Activated CD4-positive, alpha-beta T cell treated with anti-CD3 and anti-CD28 coated beads, Interleukin-2, amount 50 U/mL, for 16 hours (primary cell): Measurements from ENCODE around the gene AFF3.
"Not testable (repeated sequence)": the region's sequence is repeated elsewhere in the genome, so short reads cannot be mapped to it uniquely, and the experiment has no call there.

Source experiments
- DNase-seq: peaks from one replicate; pipeline ENCODE4 v3.0.0-alpha.2; 2020

Gene AFF3

DNA sequence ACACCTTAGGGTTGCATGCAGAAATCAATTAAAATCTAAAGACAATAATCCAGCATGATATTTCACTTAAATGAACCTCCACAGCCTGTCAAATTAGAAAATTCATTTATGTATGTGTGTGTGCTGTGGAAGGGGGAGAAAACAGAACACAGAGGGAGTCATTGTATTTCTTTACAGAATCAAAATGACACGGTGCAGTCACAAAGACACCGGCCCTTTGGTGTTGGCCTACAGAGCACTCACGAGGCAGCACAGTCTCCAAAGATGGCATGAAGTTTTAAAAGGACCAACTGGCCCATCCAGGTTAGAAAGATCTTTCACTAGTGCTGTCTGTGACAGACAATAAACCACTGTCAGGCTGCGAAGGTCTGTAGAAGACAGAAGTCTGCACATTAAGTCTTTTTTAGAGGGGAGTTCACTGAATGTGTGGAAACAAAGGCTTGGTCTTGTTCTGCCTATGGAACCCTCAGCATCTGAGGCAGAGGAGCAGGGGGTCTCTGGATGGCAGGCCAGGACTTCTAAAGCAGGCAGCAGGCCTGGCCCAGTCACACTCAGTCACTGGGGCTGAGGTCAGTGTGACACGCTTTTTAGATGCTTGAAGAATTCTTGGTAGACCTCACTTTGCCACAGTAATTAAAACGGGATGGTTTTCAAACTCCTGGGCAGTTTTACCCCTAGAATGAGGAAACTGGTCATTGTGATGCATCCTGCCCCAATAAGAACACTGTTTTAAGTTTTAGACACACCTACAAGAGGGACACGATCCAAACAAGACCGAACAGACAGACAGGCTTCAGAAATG is 184.9 kb downstream of the AFF3 start:
- no peak for DNase-seq

DNA sequence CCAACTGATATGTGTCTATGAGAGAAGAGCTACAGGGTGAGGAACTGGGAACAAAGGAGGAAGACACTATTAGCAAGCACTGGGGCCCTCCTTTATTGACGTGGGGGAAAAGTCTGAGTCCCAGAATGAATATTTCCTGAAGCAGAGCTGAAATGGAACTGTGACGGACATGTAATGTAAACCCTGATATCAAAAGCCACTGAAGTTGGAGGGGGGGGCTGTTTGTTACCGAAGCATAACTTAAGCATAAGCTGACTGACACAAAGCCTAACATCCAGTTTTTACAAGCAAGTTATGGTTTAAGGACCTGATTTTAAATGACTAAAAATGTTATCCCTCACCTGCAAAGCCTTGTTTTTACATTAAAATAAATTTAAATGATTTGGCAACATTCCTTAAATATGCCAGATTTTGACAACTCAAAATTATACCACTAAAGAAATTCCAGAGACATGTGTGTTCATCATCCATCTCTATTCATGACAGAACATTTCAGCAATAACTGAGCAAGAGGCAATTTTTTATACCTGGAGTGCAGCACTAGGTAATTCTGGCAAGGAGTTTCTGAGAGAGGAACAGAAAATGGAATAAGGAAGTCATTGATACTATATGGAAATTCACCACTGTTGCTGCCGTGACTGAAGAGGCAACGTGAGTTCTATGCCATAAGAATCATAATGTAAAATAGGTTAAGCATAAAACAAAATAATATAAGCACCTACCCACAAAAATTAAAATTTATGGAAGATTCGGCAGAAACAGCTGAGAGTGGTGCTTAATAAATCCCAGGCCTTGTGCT is 186.0 kb downstream of the AFF3 start:
- no peak for DNase-seq

- DNase-seq, result no peak
These were observed 188.6 kb downstream of the AFF3 start for GRCh38 chr2:99953750-99954149.

GRCh38 chr2:99949963-99950362 is 192.4 kb downstream of the AFF3 start:
- no peak for DNase-seq

GRCh38 chr2:99949530-99949929 is 192.9 kb downstream of the AFF3 start:
- DNase-seq, result no peak

GRCh38 chr2:99948010-99948409 is 194.4 kb downstream of the AFF3 start:
- DNase-seq, result no peak

GRCh38 chr2:99947366-99947765 is 195.0 kb downstream of the AFF3 start:
- not testable (repeated sequence) for DNase-seq

DNA sequence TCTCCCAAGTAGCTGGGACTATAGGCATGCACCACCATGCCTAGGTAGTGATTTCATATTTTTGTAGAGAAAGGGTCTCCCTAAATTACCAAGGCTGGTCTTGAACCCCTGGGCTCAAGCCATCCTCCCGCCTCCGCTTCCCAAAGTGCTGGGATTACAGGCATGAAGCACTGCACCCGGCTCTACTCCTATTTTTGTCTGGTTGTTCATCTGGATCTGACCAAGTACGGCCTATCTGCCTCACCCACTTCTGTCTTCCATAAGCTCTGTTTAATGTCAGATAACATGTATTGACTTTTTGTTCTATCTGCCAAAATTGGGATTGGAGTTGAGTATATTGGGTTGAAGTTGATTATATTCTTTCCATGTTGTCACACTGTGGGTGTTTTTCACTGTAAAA is 198.4 kb downstream of the AFF3 start:
- no peak for DNase-seq

DNA sequence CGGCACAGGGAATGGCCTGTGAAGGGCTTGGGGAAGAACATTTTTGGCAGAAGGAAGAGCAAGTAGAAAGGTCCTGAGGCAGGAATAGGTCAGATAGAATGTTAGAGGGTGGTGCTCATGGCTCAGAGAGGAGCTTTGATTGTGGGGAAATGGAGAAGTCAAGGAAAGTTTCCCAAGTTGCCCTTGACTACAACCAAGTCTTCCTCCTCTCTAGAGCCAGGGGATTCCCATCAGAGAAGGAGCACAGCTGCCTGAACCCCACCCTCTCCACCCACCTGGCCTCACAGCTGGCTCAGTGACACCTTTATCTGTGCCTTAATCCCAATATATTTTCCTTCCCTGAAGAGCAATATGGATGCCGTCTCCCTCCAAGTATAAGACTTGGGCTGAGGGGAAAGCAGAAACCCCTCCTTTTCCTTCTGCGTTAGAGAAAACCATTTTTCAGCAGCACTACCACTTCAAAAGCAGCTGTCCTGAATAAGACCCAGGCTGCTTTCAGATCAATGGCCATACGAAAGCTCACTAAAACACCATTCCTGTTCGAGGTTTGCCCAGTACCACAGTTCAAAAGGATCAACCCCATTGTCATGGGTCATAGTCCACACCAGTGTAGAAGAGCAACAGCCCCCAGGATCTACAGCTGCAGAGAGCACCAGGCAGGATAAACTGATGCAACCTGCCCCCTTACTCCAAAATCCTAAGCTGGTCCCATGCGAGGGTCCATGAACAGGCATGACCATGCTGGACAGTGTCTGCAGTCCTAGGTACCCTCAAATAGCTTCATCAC is 199.6 kb downstream of the AFF3 start:
- DNase-seq, result no peak

GRCh38 chr2:99940963-99941362 is 201.4 kb downstream of the AFF3 start:
- DNase-seq, result no peak

DNA sequence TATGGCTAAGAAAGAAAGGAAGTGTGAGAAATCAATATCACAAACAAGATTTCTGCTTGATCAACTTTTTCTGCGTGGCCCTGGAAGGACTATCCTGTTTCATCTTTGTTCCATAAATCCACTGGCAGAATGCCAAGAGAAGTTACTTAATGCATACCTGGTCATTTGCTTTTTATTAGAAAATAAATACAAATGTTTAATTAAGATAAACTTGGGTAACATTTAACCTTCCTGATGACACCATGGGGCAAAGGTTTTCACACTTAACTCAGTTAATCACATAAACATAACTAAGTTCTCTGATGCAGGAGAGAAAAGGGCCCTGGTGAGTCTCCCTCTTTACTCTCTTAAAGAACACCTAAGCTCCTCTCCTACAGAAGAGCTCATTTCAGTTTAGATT is 203.3 kb downstream of the AFF3 start:
- DNase-seq, result no peak

- DNase-seq, result no peak
These were observed 204.1 kb downstream of the AFF3 start for GRCh38 chr2:99938250-99938649.

DNA sequence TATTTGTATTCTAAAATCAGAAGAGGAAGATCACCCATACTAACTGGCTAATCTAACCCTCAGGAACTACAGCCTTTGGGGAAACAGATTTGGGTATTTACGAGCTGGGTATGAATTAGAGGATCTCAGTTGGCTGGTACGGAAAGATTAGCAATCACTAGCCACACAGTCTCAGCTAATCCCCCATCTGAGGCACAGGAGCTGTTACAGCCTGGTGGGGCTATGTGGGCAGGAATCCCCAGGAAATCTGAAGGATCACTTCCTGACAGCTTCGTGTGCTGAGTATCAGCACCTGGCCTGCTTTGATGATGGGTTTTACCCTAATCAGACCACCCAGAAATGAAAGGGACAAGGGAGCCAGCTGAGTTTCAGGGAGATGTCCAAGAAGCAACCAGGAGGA is 206.3 kb downstream of the AFF3 start:
- DNase-seq, result no peak

GRCh38 chr2:99935662-99936061 is 206.7 kb downstream of the AFF3 start:
- DNase-seq, result no peak

- DNase-seq, result no peak
These were observed 208.3 kb downstream of the AFF3 start for GRCh38 chr2:99933894-99934650.

DNA sequence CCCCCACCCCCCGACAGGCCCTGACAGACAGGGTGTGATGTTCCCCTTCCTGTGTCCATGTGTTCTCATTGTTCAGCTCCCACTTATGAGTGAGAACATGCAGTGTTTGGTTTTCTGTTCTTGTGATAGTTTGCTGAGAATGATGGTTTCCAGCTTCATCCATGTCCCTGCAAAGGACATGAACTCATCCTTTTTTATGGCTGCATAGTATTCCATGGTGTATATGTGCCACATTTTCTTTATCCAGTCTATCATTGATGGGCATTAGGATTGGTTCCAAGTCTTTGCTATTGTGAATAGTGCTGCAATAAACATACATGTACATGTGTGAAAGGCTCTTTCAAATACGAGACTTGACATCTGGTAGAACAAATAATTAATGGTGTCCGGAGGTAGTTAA is 208.9 kb downstream of the AFF3 start:
- DNase-seq, result not testable (repeated sequence)

DNA sequence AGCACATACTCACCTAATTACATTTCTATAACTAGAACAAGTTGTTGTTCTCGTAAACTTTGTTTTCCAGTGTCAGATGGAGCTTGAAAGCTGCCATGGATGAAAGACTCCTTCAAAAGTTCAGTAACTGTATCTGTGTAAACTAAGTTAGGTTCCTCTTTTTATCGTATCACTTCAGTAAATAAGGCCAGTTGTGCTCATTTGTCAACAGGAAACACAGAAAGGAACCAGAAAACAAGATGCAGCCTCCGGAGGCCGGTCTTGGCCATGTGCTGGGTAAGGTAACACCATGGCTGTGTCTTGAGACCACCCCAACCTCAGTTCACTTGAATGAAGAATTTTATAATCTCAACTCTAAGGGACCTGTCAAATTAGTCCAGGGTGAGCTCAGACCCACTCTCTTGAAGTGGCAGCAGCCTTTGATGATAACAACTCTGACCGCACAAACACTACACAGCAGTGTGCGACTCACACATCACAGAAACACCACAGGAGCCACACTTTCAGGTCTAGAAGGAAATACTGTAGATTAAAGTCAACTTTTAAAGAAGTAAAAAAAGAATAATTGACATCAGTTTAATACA is 213.8 kb downstream of the AFF3 start:
- DNase-seq, result no peak

GRCh38 chr2:99927690-99928207 is 214.6 kb downstream of the AFF3 start:
- not testable (repeated sequence) for DNase-seq

GRCh38 chr2:99926986-99927385 is 215.4 kb downstream of the AFF3 start:
- DNase-seq, result no peak

GRCh38 chr2:99925960-99926359 is 216.4 kb downstream of the AFF3 start:
- no peak for DNase-seq

DNA sequence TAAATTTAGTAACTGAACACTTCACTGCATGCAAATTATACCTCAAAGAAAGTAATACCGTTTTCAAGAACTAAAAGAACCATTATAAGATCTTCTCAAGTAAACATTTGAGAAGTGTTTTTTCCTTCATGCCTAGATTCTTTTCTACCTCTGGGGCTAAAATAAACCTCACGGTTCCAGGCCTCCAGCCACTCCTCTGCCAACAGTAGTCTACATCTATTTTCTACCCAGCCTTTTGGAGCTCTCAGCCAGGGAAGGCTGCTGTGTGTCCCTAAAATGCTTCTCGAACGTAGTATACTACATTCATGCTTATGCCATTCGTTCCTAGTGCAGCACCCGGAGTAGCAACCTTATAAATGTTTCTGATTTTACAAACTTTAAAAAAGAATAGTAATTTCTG is 219.7 kb downstream of the AFF3 start:
- DNase-seq, result no peak

GRCh38 chr2:99921903-99922302 is 220.5 kb downstream of the AFF3 start:
- no peak for DNase-seq
